ENCODE measurements around the gene TBC1D13.
"Not testable (repeated sequence)": the region's sequence is repeated elsewhere in the genome, so short reads cannot be mapped to it uniquely, and the experiment has no call there.

Gene TBC1D13

DNA sequence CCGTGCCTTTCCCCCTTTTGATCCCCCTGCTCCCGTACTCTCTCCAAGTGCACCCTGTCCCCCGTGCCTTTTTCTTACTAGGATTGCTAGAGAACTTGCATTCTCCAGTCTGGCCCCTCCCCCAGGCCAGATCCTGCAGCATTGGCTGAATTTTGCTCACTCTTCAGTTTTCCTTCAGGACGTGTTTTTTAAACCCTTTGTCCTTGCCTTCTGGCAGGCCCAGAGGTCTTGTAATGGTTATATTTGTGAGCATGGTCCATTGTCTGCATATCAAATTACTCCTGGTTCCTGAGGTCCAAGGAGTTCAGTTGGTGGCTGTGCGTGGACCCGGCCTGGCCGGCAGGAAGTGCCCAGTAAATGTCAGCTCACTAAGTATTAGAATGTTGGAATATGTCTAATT is 606 bp downstream of the TBC1D13 start:
- DNase-seq, result peak; percentile 32

- no peak for DNase-seq
Measured at GRCh38 chr9:128788445-128788844, 1.4 kb downstream of the TBC1D13 start.

- no peak for DNase-seq
Measured at GRCh38 chr9:128790536-128790935, 3.5 kb downstream of the TBC1D13 start.

DNA sequence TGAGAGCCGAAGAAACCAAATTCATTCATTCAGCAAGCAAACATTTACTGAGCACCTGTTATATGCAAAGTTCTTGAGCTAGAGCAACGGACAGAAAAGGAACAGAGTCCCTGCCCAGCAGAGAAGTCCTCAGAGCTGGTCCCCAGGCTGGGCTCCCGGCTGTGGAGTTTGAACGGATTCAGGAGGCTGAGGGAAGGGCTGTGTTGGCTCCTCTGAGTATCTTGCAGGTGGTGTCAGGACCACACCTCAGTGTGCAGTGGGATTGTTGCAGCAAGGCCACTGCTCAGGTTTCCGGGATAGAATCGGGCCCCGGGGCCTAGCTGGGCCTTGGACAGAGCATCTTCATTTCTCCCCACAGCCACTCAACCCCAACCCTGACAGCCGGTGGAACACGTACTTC is 5.1 kb downstream of the TBC1D13 start:
- no peak for DNase-seq

DNA sequence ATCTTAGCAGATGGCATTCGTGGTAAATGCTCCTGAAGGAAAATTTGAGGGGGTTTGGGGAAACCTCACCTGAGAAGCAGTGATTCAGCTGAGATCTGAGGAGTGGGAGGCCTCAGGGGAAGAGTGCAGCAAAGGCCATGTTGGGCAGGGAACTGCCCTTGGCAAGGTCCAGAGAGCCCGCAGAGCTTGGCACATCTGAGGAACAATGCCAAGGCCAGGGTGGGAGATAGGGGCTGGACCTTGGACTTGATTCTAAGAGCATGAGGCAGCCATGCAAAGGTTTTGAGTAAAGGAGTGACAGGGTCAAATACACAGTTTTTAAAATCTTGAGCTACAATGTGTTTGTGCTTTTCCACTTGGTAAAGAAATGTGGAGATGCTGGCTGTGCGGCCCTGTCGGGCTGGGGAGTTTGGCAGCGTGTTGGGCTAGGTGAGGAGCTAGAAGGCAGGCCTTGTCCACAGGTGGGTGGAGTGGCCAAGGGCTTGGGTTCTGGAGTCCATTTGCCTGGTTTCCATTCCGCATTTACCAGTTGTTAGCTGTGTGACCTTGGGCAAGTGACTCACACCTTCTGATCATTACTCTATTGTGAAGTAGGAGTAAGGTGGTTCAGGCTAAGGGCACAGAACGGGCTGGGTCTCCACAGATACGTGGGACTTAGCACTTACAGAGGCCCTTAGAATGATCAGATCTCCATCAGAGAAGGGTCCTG is 6.1 kb downstream of the TBC1D13 start:
- DNase-seq, result no peak

GRCh38 chr9:128794961-128795360 is 7.9 kb downstream of the TBC1D13 start:
- DNase-seq, result not testable (repeated sequence)

GRCh38 chr9:128798896-128799295 is 11.8 kb downstream of the TBC1D13 start:
- no peak for DNase-seq

DNA sequence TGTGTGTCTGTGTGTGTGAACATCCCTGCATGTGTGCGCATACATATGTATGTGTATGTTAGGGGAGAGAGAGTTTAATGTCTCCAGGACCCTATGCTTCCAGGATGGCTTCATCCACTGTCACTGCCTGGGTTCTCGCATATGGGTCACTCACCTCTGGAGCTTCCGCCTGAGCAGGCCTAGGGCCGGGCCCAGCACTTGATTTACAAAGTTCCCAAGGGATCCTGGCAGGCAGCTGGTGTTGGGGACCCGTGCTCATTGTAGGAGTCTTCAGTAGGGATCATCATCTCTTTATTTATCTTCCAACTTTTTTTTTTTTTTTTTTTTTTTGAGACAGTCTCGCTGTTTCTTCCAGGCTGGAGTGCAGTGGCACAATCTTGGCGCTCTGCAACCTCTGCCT is 13.0 kb downstream of the TBC1D13 start:
- DNase-seq, result no peak

DNA sequence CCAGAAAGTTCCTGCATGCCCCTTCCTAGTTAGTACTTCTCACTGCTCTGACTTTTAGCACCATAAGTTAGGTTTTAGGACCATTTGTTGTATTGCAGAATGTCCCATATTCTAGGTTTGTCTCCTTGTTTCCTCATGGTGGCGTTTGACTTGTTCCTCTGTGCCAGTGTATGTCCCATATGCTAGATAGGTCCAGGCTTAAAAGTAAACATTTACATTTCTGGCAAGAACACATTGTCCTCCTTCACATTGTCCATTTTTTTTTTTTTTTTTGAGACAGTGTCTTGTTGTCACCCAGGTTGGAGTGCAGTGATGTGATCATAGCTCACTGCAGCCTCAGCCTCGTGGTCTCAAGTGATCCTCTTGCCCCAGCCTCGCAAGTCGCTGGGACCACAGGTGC is 15.4 kb downstream of the TBC1D13 start:
- no peak for DNase-seq

- DNase-seq, result no peak
Measured at GRCh38 chr9:128805661-128806060, 18.6 kb downstream of the TBC1D13 start.

- no peak for DNase-seq
Measured at GRCh38 chr9:128807827-128808226, 20.8 kb downstream of the TBC1D13 start.

GRCh38 chr9:128808543-128808942 is 21.5 kb downstream of the TBC1D13 start:
- no peak for DNase-seq

DNA sequence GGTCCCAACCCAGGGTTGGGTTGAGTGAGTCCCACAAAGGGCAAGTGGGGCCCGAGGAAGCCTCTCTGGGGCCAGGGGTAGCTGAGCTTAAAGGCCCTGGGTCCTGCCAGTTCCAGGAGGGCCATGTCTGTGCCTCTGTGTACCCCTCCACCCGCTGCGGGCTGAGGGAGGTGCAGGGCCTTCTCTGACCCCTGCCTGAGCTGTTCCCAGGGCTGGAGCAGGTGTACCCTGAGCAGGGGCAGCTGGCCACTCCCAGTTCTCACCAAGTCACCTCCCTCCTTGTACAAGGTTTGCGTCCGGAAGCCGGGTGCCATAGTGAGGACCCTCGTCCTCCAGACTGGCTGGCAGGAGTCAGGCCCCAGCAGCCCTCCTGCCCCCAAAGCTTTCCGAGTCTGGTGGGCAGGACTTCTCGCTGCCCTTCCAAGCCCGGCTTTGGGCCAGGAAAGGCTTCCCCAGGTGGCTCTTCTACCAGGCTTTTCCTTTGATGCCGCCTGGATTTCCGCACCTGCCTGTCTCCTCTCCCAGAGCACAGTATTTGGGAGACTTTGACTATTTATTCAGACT is 22.1 kb downstream of the TBC1D13 start:
- no peak for DNase-seq

- no peak for DNase-seq
Measured at GRCh38 chr9:128809831-128810230, 22.8 kb downstream of the TBC1D13 start.

DNA sequence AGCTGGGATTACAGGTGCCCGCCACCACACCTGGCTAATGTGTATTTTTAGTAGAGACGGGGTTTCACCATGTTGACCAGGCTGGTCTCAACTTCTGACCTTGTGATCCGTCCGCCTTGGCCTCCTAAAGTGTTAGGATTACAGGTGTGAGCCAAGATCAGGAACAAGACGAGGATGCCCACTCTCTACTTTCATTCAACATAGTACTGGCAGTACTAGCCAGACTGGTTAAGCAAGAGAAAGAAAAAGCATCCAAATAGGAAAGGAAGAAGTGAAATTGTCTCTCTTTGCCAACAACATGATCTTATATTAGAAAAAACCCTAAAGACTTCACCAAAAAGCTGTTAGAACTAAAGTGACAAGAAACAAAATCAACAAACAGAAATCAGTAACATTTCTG is 23.8 kb downstream of the TBC1D13 start:
- DNase-seq, result no peak

DNA sequence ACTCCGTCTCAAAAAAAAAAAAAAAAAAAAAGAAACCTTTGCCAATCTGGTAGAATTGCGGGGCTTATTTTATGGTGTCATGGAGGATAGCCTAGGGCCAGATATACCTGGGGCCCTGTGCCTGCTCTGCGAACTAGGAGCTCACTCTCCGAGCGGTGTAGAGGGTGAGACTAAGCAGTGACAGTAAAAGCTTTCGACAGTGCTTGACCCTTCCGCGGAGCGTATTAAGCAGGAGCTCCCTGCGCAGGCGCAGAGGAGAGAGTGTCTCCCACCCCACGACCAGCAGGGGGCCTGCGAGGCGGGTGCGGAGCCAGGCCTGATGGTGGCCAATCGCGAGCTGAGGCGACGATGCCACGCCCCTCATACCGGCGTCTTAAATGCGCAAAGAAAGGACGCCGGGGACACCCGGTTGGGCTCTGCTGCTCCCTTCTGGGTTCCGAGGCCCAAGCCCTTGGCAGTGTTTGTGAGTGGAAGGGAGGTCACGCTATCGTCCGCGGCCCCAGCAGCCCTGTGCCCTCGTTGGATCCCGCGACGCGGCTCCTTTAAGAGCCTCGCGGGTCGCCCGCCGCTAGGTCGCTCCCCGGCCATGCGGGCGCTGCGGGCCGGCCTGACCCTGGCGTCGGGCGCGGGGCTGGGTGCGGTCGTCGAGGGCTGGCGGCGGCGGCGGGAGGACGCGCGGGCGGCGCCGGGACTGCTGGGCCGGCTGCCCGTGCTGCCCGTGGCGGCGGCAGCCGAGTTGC is 31.2 kb downstream of the TBC1D13 start, which contains the start of gene ENDOG:
Gene ENDOG, plus strand, starts transcription at position 402 of the 740 bp plus-strand sequence. Its CDS starts 185 bp downstream, at position 587.
- peak; percentile 98 for DNase-seq

- no peak for DNase-seq
Measured at GRCh38 chr9:128818839-128819715, 32.0 kb downstream of the TBC1D13 start.

- DNase-seq, result no peak
Measured at GRCh38 chr9:128819716-128820664, 32.9 kb downstream of the TBC1D13 start.

GRCh38 chr9:128820665-128821583 is 33.9 kb downstream of the TBC1D13 start:
- DNase-seq, result no peak

DNA sequence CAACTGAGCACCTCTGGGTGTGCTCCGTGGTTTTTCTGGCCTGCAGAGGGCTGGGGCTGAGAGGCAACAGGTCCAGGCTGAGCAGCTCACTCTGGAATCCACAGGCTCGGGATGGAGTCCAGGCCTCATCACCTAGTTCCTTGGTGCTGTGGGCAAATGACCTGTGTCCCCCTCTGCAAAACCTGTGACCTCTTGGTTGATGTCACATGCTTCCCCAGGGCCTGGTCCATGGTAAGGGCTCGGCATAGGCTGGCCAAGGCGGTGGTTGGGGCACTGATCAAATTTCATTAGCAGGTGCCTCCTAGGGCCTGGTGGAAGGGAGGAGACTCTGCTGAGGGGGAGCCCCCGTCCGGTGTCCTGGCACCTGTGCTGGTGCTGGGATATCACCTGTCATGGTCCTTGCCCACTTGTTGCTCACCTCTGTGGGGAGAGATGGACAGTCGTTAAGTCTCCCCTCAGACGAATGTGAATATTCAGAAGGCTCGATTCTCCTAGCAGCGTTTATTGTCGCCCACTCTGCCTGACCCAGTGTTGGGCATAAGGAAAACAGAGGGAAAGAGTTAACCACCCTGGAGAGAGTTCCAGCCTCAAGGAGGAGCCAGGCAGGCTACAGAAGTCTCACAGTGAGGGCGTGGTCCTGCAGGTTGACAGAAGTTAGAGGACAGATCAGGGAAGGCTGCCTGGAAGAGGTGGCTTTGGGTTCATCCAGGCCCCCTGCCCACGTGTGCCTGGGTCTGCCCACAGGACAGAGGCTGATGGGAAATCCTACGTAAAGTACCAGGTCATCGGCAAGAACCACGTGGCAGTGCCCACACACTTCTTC is 34.7 kb downstream of the TBC1D13 start:
- DNase-seq, result no peak
